Activated CD8-positive, alpha-beta memory T cell treated with anti-CD3 and anti-CD28 coated beads, Interleukin-2, amount 50 U/mL, for 4 hours (primary cell): Measurements from ENCODE around the gene OCIAD2.
"Not testable (repeated sequence)": the region's sequence is repeated elsewhere in the genome, so short reads cannot be mapped to it uniquely, and the experiment has no call there.

Experiments used
- DNase-seq: peaks from one replicate; pipeline ENCODE4 v3.0.0-alpha.2; 2020

OCIAD2 gene

DNA sequence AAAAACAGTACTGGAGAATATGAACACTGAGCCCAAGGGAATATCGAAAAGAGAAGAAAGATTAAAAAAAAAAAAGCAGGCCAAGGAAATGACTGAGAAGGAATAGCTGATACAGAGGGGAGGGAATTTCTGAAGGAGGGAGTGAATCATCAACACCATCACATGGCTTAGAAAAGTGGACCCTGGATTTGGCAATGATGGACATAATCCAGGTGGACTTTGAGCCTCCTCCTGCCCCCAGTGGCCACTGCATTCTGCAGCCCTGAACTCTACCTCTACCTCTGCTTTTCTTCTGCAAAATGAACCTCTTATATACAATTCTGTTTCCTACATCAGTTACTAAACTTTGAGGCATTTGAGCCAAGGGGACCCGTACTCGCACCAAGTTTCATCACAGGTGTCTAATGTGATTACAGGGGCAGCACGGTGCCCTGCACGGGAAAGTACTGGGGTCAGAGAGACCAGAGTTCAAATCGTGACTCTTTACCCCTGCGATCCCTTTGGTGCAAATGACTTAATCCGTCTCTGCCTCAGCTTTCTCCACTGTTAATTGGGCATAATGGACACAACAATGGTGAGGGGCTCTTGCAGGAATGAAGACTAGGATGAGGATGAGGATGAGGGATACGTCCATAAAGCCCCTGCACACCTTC lies 1.1 kb downstream of the OCIAD2 start:
- no peak for DNase-seq

DNA sequence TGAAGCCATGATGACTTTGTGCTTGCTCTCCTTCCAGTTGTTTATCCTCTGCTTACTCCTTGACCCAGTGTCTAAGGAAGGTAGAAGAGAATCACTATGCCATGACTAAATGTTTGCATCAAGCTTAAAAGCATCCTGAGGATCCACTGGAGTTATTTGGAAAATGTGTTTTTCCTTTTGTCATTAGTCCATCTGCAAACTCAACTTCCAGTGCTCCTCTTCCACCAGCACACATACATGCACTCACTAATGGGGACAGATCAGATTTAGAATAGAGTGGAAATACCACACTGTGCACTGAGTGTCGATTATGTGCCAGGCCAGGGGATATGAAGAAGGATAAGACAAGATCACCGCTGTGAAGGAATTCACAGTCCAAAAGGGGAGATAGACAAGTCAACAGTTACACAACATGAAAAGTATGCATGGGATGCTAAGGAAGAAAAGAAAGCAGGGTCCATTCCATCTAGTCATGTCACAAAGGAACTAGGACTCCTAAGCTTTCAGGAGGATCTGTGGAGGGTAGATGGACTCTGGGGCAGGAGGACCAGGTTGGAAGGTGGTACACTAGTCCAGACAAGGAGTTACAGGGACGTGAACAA lies 1.9 kb downstream of the OCIAD2 start:
- no peak for DNase-seq

- DNase-seq, result no peak
These were observed 2.5 kb downstream of the OCIAD2 start for GRCh38 chr4:48904101-48904500.

DNA sequence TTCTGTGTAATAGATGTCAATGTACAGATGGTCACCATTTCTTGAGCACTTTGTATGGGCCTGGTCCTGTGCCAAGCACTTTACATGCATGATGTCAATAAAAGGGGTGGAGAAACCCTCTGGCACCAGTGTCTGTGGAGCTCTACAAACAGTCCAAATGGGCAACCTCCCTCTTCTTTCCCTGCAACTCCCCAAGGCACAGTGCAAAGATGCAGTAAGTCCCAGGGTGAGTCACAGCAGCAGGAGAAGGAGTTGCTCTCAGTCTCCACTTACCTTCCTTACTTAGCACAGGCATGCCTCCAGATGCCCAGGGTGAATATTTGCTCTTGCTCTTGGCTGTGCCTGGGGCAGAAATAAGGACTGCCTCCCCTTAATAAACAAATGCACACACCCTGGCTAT lies 4.3 kb downstream of the OCIAD2 start:
- no peak for DNase-seq

GRCh38 chr4:48901196-48901595 lies 5.4 kb downstream of the OCIAD2 start:
- no peak for DNase-seq

DNA sequence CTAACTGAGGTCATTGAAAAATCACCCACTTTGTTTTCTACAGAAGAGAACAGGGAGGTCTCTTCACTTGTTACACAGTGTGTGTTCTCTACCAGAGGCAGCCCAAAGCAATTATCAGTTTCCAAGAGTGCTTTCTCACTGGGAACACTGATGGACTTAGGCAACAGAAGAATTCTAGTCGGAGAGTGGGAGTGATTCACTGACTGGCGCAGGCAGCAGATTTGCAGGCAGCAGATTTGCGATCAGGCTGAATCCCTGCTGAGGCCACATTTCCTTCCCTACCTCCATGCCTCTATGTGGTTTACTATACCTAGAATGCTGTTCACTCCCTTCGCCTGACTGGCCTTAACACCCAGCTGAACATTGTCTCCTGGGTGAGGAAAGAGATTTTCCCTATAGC lies 6.6 kb downstream of the OCIAD2 start:
- DNase-seq, result no peak

DNA sequence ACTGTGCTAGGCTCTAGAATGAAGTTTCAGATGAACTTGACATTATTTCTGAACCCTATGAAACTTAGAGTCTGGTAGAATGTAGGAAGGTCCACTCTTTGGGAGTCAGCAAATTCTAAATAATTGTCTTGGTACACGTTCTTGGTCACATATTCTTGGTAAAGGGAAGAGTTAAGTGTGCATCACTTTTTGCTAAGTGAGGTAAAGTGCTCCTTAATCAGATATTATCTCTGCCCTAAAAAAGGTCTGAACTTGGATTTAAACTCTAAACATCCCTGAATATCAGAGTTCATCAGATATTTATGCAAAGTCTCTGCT lies 7.2 kb downstream of the OCIAD2 start:
- DNase-seq, result no peak

GRCh38 chr4:48898733-48899431 lies 7.7 kb downstream of the OCIAD2 start:
- no peak for DNase-seq

GRCh38 chr4:48896845-48897244 lies 9.7 kb downstream of the OCIAD2 start:
- DNase-seq, result no peak

DNA sequence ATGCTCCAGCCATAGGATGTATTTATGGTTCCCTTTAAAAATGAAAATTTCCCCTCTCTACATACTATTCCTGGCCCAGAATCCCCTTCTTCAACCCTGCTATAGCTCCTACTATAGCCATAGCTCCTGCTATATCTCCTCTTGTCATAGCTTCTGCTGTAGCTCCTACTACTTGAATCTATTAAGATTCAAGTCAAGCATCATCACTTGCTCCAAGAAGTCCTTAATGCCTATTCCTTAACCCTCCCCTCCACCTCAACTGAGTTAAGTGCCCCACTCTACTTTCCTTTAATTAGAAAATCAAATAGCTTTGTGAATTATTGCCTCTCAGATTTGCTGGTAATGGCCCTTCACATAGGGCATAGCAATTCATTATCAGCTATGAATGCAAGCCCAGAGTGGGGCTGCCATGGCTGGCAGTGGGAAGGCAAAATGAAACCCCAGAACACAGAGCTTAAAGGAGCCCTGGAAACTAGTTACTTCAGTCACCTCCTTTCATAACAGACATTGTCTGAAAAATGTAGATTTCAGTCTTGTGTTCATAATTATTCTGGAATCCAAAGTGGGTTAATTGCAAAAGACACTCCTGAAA lies 15.4 kb downstream of the OCIAD2 start:
- no peak for DNase-seq

GRCh38 chr4:48889750-48890149 lies 16.8 kb downstream of the OCIAD2 start:
- not testable (repeated sequence) for DNase-seq

DNA sequence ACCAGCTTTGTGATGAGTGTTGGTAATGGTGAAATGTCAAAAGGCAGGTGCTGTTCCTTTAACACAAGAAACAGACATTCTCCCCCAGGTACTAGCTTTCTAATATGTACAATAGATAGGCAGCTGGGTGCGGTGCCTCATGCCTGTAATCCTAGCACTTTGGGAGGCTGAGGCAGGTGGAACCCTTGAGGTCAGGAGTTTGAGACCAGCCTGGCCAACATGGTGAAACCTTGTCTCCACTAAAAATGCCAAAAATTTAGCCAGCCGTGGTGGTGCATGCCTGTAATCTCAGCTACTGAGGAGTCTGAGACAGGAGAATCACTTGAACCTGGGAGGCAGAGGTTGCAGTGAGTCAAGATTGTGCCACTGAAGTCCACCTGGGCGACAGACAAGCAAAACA lies 24.9 kb downstream of the OCIAD2 start:
- not testable (repeated sequence) for DNase-seq

GRCh38 chr4:48879561-48880442 lies 26.8 kb downstream of the OCIAD2 start:
- DNase-seq, result no peak

DNA sequence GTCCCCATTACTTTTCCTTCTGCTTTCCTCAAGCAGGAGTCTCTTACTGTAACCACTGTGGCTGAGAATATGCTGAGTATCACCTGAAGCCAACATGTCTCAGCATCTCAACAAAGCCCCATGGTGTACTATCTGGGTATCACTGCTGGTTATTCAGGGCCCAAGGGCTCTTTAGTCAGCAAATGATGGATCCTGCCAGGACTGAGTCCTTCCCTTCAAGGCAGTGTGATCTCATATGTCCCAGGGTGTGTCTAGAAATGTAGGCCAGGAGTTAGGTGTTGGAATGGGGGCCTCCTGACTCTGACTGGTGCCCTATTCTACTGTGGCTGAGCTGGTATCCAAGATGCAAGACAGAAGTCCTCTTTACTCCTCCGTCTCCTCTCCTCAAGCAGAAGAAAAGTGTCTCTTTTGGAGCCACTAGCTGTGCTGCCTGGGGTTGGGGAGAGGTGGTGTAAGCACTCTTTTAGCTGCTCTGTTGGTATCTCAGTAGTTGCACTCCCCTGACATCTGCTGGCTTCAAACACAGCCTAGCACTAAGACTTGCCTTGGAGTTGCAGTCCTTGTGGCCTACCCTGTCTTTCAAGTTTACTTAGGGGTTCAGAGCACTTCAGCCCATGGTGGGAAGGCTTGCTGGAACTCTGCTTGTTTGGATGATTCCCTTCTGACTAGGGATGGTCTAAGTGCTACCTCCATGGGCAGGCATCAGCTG lies 28.6 kb downstream of the OCIAD2 start:
- no peak for DNase-seq

- not testable (repeated sequence) for DNase-seq
These were observed 41.9 kb downstream of the OCIAD2 start for GRCh38 chr4:48864696-48865095.

DNA sequence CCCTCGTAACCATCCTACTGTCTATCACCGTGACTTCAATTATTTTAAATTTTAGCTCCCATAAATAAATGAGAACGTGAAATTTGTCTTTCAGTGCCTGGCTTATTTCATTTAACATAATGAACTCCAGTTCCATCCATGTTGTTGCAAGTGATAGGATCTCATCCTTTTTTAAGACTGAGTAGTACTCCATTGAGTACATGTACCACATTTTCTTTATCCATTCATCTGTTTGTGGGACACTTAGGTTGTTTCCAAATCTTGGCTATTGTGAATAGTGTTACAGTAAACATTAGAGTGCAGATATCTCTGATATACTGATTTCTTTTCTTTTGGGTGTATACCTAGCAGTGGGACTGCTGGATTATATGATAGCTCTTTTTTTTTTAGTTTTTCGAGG lies 42.8 kb downstream of the OCIAD2 start:
- no peak for DNase-seq

- no peak for DNase-seq
These were observed 43.9 kb downstream of the OCIAD2 start for GRCh38 chr4:48862661-48863060.

GRCh38 chr4:48862038-48862437 lies 44.5 kb downstream of the OCIAD2 start:
- DNase-seq, result no peak

- DNase-seq, result no peak
These were observed 48.4 kb downstream of the OCIAD2 start for GRCh38 chr4:48858130-48858529.

- DNase-seq, result no peak
These were observed 51.6 kb downstream of the OCIAD2 start for GRCh38 chr4:48854982-48855381.

DNA sequence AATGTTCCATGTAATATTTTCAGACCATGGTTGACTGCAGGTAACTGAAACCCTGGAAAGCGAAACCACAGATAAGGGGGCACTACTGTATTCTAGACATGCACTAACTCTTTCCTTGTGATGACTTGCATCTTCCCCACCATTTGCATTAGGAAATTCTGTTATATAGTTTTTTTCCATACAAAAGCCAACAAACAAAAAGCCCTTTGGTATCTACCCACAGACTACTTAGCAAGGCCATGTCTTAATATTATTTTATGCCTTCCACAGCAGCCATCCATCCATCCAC lies 52.2 kb downstream of the OCIAD2 start:
- DNase-seq, result no peak

- no peak for DNase-seq
These were observed 52.8 kb downstream of the OCIAD2 start for GRCh38 chr4:48853604-48854394.
